Lower leg skin (tissue), 3 donors: ENCODE data around the gene AEBP2.

Experiments used
- POLR2A ChIP-seq, 2 donors: fragments of 450-650 bp; IDR thresholded peaks; one replicate each; pipeline ENCODE4 v1.6.1; 2016 to 2017; ENCODE audit warnings: antibody characterized with exemption in 2 of 2, mild to moderate bottlenecking in 1 of 2, moderate library complexity in 1 of 2
- TF ChIP-seq, protein P1 (sequence below), 3 donors: fragments of 450-650 bp; IDR thresholded peaks; one replicate each; pipeline ENCODE4 v1.5.1; 2016; ENCODE audit warnings: antibody characterized with exemption in 3 of 3, mild to moderate bottlenecking in 3 of 3, moderate library complexity in 2 of 3

DNA sequence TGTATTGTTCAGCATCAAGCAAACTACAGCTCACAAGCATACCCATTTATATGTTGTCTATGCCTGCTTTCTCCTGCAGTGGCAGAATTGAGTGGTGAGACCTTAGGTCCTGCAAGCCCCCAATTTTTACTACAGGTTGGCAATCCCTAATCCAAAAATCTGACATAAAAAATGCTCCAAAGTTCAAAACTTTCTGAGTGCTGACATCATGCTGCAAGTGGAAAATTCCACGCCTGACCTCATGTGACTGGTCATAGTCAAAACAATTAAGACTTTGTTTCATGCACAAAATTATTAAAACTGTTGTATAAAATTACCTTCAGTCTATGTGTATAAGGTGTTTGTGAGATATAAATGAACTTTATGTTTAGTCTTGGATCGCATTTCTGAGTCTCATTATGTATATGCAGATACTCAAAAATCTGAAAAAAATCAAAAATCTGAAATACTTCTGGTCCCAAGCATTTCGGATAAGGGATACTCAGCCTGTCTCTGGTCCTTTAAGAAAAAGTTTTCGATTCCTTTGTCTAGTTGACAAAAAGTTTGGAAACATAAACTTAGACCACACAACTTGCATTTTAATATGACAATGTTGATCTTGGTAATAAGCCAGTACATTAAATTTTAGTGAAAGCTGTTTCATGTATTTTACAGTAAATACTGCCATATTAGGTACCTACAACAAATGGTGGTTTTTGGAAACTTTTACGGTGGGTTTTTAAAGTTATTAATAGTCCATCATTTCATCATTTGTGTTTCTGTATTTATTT lies 81.5 kb downstream of the AEBP2 start:
- TF ChIP-seq, protein P1, sequence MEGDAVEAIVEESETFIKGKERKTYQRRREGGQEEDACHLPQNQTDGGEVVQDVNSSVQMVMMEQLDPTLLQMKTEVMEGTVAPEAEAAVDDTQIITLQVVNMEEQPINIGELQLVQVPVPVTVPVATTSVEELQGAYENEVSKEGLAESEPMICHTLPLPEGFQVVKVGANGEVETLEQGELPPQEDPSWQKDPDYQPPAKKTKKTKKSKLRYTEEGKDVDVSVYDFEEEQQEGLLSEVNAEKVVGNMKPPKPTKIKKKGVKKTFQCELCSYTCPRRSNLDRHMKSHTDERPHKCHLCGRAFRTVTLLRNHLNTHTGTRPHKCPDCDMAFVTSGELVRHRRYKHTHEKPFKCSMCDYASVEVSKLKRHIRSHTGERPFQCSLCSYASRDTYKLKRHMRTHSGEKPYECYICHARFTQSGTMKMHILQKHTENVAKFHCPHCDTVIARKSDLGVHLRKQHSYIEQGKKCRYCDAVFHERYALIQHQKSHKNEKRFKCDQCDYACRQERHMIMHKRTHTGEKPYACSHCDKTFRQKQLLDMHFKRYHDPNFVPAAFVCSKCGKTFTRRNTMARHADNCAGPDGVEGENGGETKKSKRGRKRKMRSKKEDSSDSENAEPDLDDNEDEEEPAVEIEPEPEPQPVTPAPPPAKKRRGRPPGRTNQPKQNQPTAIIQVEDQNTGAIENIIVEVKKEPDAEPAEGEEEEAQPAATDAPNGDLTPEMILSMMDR (IDR thresholded peaks at IDR 0.05), result no peak
- TF ChIP-seq POLR2A (IDR thresholded peaks at IDR 0.05), result no peak
